Chondrocyte (in vitro differentiated cells): ENCODE measurements around the gene BMPER. TPM values are rescaled to one million over a fixed set of nuclear protein-coding genes. Genes with fewer than 3 reads are reported as not detected.

ENCODE experiments used
- DNase-seq: peaks from one replicate; pipeline ENCODE4 v3.0.0; 2021; ENCODE audit warnings: mixed read lengths, low spot score
- H3K27ac Mint-ChIP-seq: one replicate; pipeline ENCODE4 v1.8.0; 2021; ENCODE audit warnings: mild to moderate bottlenecking, moderate library complexity, mixed read lengths; ENCODE audit not compliant: unreplicated experiment
- H3K27me3 Mint-ChIP-seq: 2 replicates; pipeline ENCODE4 v1.8.0; 2021; ENCODE audit warnings: low read depth, mixed read lengths
- H3K36me3 Mint-ChIP-seq: 2 replicates; pipeline ENCODE4 v1.8.0; 2021; ENCODE audit warnings: low read depth, mixed read lengths
- H3K4me1 Mint-ChIP-seq: 2 replicates; pipeline ENCODE4 v1.8.0; 2021; ENCODE audit warnings: low read depth, mild to moderate bottlenecking, mixed read lengths
- H3K4me3 Mint-ChIP-seq: one replicate; pipeline ENCODE4 v1.8.0; 2021; ENCODE audit warnings: mild to moderate bottlenecking, moderate library complexity, mixed read lengths; ENCODE audit not compliant: unreplicated experiment
- H3K9me3 Mint-ChIP-seq: 2 replicates; pipeline ENCODE4 v1.8.0; 2021; ENCODE audit warnings: low read depth, mixed read lengths
- total RNA-seq: library from RNA; stranded (reverse); gene quantifications from 3 replicates; pipeline ENCODE4 v1.2.1, GENCODE V29; 2021
- TF ChIP-seq, protein P1 (sequence below): fragments of 200-600 bp; sonication (generic); IDR thresholded peaks from 2 replicates; pipeline ENCODE4 v1.5.0; 2021; ENCODE audit warnings: antibody characterized with exemption, mild to moderate bottlenecking, moderate library complexity

BMPER gene
- total RNA-seq, 1 donor from 2014 or later: 0.30 TPM

DNA sequence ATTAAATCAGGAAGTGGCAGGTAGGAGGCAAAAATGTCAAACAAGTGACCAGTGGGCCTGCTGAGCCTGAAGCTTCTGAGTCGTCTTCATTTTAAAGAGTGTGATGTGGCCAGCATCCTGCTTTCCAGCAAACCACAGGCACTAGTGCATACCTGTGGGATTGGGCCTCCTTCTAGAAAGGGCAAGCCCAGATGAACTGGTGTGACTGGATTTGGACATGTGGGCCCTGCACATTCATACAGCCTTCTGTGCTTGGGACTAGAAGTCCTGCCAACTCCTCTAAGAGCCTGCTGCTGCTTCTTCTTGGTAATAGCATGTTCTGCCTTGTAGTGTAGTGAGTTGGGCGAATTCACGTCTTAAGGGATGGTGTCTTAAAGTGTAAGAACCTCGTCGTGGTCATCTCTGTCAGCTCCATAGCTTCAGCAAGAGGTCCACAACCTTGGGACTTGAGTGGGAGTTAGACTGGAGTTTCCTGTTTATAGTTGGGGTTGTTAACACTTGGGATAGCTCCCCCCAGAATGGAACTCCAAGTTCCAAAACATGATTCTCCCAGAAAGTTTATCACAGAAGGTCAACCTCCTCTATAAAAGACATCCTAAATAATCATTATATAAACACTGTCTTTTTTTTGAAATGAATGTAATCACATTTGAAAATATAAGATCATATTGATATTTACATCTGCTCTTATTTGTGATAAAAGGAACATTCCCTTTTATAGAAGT is 11.2 kb downstream of the BMPER start:
- H3K27ac Mint-ChIP-seq: no peak overlapping the region
- DNase-seq: no peak
- H3K4me3 Mint-ChIP-seq: no peak overlapping the region
- TF ChIP-seq, protein P1, sequence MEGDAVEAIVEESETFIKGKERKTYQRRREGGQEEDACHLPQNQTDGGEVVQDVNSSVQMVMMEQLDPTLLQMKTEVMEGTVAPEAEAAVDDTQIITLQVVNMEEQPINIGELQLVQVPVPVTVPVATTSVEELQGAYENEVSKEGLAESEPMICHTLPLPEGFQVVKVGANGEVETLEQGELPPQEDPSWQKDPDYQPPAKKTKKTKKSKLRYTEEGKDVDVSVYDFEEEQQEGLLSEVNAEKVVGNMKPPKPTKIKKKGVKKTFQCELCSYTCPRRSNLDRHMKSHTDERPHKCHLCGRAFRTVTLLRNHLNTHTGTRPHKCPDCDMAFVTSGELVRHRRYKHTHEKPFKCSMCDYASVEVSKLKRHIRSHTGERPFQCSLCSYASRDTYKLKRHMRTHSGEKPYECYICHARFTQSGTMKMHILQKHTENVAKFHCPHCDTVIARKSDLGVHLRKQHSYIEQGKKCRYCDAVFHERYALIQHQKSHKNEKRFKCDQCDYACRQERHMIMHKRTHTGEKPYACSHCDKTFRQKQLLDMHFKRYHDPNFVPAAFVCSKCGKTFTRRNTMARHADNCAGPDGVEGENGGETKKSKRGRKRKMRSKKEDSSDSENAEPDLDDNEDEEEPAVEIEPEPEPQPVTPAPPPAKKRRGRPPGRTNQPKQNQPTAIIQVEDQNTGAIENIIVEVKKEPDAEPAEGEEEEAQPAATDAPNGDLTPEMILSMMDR: no peak
- no peaks in the 10 kb centered on the region for H3K9me3 Mint-ChIP-seq
- no peaks in the 10 kb centered on the region for H3K36me3 Mint-ChIP-seq
- no peaks in the 10 kb centered on the region for H3K4me1 Mint-ChIP-seq
- H3K27me3 Mint-ChIP-seq: peaks cover 7% of the 10 kb centered on the region

DNA sequence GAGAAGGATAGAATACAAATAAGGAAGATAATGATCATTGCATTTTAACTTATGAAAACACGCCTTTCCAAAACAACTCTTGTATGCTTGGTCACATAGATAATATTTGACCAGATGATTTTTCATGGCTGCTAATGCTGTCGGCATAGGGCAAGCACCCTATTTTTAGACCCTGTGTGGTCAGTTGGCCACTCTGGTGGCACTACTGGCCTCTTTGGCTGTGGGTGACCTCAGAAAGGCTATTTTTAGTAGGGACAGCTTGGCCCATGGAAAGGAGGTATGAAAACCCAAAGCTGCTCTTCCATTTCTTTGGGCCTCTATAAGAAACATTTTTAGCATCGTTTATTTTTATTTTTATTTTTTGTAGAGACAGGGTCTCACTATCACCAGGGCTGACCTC is 12.3 kb downstream of the BMPER start:
- peaks cover 14% of the 10 kb centered on the region for H3K27me3 Mint-ChIP-seq
- no peaks in the 10 kb centered on the region for H3K36me3 Mint-ChIP-seq
- no peak for DNase-seq
- no peak overlapping the region for H3K27ac Mint-ChIP-seq
- TF ChIP-seq, protein P1: no peak
- H3K4me1 Mint-ChIP-seq: no peaks in the 10 kb centered on the region
- no peak overlapping the region for H3K4me3 Mint-ChIP-seq
- H3K9me3 Mint-ChIP-seq: no peaks in the 10 kb centered on the region

DNA sequence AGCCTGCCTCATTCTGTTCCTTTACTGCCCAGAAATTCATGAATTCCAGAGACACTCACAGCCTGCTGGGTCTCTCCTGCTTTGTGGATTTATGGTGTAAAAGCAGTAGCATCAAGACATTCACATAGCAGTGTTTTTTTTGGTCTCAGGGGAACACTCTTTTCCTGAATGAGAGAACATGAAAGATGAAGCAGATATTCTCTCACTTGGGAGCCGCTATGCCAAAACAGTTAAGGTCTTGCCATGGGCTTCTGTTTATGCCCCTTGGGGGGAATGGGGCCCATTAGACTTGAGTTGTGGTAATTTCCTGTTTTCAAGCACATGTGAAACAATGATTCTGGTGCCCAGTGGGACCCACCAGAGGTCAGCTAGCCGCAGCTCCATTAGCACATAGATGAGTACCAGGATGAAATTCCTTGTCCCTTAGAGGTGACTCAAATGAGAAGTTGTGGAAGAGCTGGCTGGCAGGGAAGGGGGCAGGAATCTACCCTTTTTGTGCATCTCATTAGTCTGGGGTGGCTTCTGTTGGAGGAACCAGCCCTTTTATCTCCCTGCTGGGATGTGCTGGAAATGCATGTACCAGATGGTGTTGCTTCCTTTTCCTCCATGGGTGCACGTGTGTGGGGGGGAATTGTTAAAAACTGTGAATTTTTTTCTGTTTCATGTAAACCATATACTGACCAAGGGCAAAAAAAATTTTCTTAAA is 13.3 kb downstream of the BMPER start:
- Mint-ChIP-seq H3K4me3 (no peak overlapping the region), H3K27me3 (peaks cover 18% of the 10 kb centered on the region), H3K4me1 (no peaks in the 10 kb centered on the region), H3K36me3 (no peaks in the 10 kb centered on the region), H3K9me3 (no peaks in the 10 kb centered on the region), H3K27ac (no peak overlapping the region)
- no peak for DNase-seq
- TF ChIP-seq, protein P1: no peak

DNA sequence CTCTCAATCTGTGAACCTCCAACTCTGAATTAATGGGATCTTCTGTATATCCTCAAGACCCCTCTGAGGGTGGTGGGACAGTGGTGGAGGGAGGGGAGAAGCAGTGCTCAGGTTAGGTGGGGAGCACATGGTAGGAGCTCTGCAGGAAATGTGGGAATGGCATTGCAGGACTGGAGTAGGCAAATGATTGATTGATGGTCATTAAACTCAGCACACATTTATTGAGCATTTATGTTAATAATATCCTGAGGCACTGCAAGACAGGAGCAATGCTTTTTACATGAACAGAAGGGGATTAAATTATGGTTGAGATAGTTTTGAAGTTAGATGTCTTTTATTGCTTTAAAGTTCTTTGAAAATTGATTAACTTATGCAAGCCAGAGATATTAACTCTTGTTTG is 14.1 kb downstream of the BMPER start:
- H3K27me3 Mint-ChIP-seq: peaks cover 18% of the 10 kb centered on the region
- H3K9me3 Mint-ChIP-seq: no peaks in the 10 kb centered on the region
- no peak overlapping the region for H3K4me3 Mint-ChIP-seq
- H3K4me1 Mint-ChIP-seq: no peaks in the 10 kb centered on the region
- H3K27ac Mint-ChIP-seq: no peak overlapping the region
- DNase-seq: no peak
- TF ChIP-seq, protein P1: no peak
- no peaks in the 10 kb centered on the region for H3K36me3 Mint-ChIP-seq

DNA sequence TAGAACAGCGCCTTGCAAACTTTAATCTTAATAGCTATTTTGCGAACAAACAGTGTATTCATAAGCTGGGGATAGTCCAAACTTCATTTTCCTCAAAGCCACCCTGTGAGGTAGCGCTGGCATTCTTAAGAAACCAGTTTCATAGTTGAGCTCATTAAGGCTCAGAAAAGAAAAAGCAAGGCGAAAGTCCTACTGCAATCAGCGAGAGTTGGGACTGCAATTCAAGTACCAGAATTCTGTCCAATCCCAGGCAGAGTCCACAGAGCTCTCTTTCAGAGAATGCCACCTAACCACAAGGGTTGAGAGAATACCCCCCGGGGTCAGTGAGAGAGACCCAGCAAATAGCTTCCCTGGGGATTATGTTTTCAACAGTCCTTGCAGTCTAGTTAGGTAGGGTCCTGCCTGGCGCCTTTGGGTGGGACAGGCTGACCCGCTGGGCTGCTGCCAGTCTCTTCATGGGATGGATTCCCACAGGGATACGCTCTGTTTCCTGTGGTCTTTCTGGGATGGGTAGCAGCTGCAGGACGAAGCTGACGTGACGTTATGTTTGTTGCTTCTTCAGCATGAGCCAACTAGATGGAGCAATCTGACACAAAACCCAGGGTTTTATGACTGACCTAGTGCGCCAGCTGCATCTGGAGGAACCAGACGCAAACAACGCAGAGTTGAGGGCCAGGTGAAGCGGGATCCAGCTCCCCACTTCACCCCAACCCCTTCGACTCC is 16.0 kb downstream of the BMPER start:
- Mint-ChIP-seq H3K4me3 (no peak overlapping the region), H3K36me3 (no peaks in the 10 kb centered on the region), H3K27me3 (peaks cover 18% of the 10 kb centered on the region), H3K4me1 (no peaks in the 10 kb centered on the region), H3K9me3 (no peaks in the 10 kb centered on the region), H3K27ac (no peak overlapping the region)
- DNase-seq: no peak
- TF ChIP-seq, protein P1: no peak
